GM12878 (cell line): ENCODE measurements around the gene MYADM. TPM values are rescaled to one million over a fixed set of nuclear protein-coding genes. Genes with fewer than 3 reads are reported as not detected.

Experiments used
- ATAC-seq: fragments of 200-7000 bp; cut with Tn5 transposase; 3 replicates; pipeline ENCODE4 v1.9.1; 2020; ENCODE audit warnings: mild to moderate bottlenecking, moderate library complexity
- BruUV-seq: library from RNA; stranded (reverse); fragments of 400-500 nt; replicated peaks from 2 replicates; lab custom pipeline; 2021; lab: Mats Ljungman, UMichigan
- CTCF ChIA-PET: fragments of 300-600 bp; sonication (Branson Sonifier 250); formaldehyde crosslinking; extraction: SDS; loops from one replicate; lab custom pipeline; 2021; ENCODE audit warnings: inconsistent platforms; lab: Yijun Ruan, JAX
- POLR2A ChIA-PET: fragments of 350-600 bp; formaldehyde crosslinking; extraction: SDS; loops from one replicate; lab custom pipeline; 2021; ENCODE audit warnings: inconsistent platforms; lab: Charles Lee
- RAD21 ChIA-PET: fragments of 300-600 bp; sonication (Branson Sonifier 250); formaldehyde crosslinking; loops from one replicate; lab custom pipeline; 2023; ENCODE audit warnings: antibody characterized with exemption; ENCODE audit not compliant: unreplicated experiment; lab: Charles Lee
- SMC1A ChIA-PET: fragments of 300-600 bp; sonication (Branson Sonifier 250); formaldehyde crosslinking; loops from one replicate; lab custom pipeline; 2023; ENCODE audit not compliant: unreplicated experiment, uncharacterized antibody; lab: Charles Lee
- DNase-seq: peaks from one replicate; pipeline ENCODE4 v3.0.0-alpha.2; 2011; ENCODE audit warnings: low read depth, low spot score
- FAIRE-seq: peaks from 3 replicates; lab custom pipeline; 2011; peaks lifted over from hg19 to GRCh38; lab: Jason Lieb, UNC
- H2AFZ ChIP-seq: 2 replicates; pipeline ENCODE4 v1.6.0; 2011; ENCODE audit warnings: low read depth, low read length, control low read depth; ENCODE audit not compliant: control insufficient read depth
- H3K27ac ChIP-seq: 2 replicates; pipeline ENCODE4 v1.5.1; 2011; ENCODE audit warnings: control low read depth; ENCODE audit not compliant: control insufficient read depth, insufficient read depth
- H3K27me3 ChIP-seq, 2 experiments: replicated peaks in 1 of 2; 2 replicates each; pipeline versions ENCODE4 v1.6.0 to v1.6.1; 2011; ENCODE audit warnings: low read length in 1 of 2; ENCODE audit not compliant: control insufficient read depth in 2 of 2, insufficient read depth in 2 of 2
- H3K36me3 ChIP-seq, 2 experiments: 2 replicates each; pipeline ENCODE4 v1.5.1; 2011; ENCODE audit warnings: low read length in 1 of 2; ENCODE audit not compliant: control insufficient read depth in 2 of 2, insufficient read depth in 2 of 2
- H3K4me1 ChIP-seq: 2 replicates; pipeline ENCODE4 v1.6.1; 2011; ENCODE audit warnings: mild to moderate bottlenecking, low read length, moderate library complexity, mixed read lengths; ENCODE audit not compliant: control insufficient read depth, insufficient read depth
- H3K4me2 ChIP-seq: 2 replicates; pipeline ENCODE4 v1.6.0; 2011; ENCODE audit warnings: control low read depth; ENCODE audit not compliant: control insufficient read depth, insufficient read depth
- H3K4me3 ChIP-seq: fragments of 200-600 bp; sonication (generic); 2 replicates; pipeline ENCODE4 v1.5.1; 2016
- H3K79me2 ChIP-seq: 2 replicates; pipeline ENCODE4 v1.6.0; 2011; ENCODE audit warnings: low read length; ENCODE audit not compliant: control insufficient read depth, insufficient read depth
- H3K9ac ChIP-seq: 2 replicates; pipeline ENCODE4 v1.8.0; 2011; ENCODE audit warnings: low read length, control low read depth, mixed read lengths; ENCODE audit not compliant: control insufficient read depth, insufficient read depth
- H3K9me3 ChIP-seq: replicated peaks from 3 replicates; pipeline ENCODE4 v1.5.1; 2011; ENCODE audit warnings: mild to moderate bottlenecking, low read length; ENCODE audit not compliant: control insufficient read depth, insufficient read depth
- H4K20me1 ChIP-seq: 2 replicates; pipeline ENCODE4 v1.6.0; 2011; ENCODE audit not compliant: control insufficient read depth, insufficient read depth
- ELK1 ChIP-seq: IDR thresholded peaks from 2 replicates; pipeline ENCODE4 v1.6.1; 2012; ENCODE audit warnings: low read depth, low read length, improper control_type of control experiment
- FOS ChIP-seq: IDR thresholded peaks from 3 replicates; pipeline ENCODE4 v1.6.1; 2011; ENCODE audit warnings: borderline replicate concordance; ENCODE audit not compliant: insufficient read length; ENCODE audit errors: extremely low read depth
- HDAC2 ChIP-seq: fragments of 200-600 bp; sonication (generic); IDR thresholded peaks from 2 replicates; pipeline ENCODE4 v1.6.1; 2017
- LARP7 ChIP-seq: fragments of 450-650 bp; IDR thresholded peaks from 2 replicates; pipeline ENCODE4 v1.6.1; 2017; ENCODE audit warnings: mild to moderate bottlenecking
- NRF1 ChIP-seq: conservative IDR thresholded peaks from 2 replicates; pipeline ENCODE4 v1.6.1; 2011; ENCODE audit warnings: mild to moderate bottlenecking, low read depth, low read length, improper control_type of control experiment
- PAX5 ChIP-seq: IDR thresholded peaks from 2 replicates; pipeline ENCODE4 v1.6.1; 2011; ENCODE audit warnings: low read depth, low read length, borderline replicate concordance
- RUNX3 ChIP-seq: IDR thresholded peaks from 2 replicates; pipeline ENCODE4 v1.6.1; 2012; ENCODE audit warnings: low read length, inconsistent platforms
- SMC3 ChIP-seq: IDR thresholded peaks from 2 replicates; pipeline ENCODE4 v1.6.1; 2011; ENCODE audit warnings: low read length, improper control_type of control experiment, borderline replicate concordance
- SP1 ChIP-seq: IDR thresholded peaks from one replicate; pipeline ENCODE4 v1.6.1; 2011; ENCODE audit warnings: low read depth, low read length
- TARDBP ChIP-seq: IDR thresholded peaks from 2 replicates; pipeline ENCODE4 v1.6.1; 2016; ENCODE audit warnings: borderline replicate concordance
- TCF7 ChIP-seq: IDR thresholded peaks from 2 replicates; pipeline ENCODE4 v1.6.1; 2014; ENCODE audit warnings: antibody characterized with exemption, borderline replicate concordance
- ZBED1 ChIP-seq: IDR thresholded peaks from 2 replicates; pipeline ENCODE4 v1.6.1; 2016; ENCODE audit warnings: borderline replicate concordance
- WGBS: methylation state at CpG from one replicate; pipeline ENCODE4 v1.1.6; 2016; ENCODE audit warnings: low lambda C conversion rate; ENCODE audit not compliant: insufficient replicate concordance, insufficient coverage; ENCODE audit errors: missing lambda C conversion rate; 5-methylcytosine and 5-hydroxymethylcytosine counted together
- in situ Hi-C: fragments of 300-500 bp; cut with MboI; formaldehyde crosslinking; loops from 9 replicates; pipeline ENCODE4 v1.14.3; 2018; ENCODE audit warnings: mixed read lengths
- intact Hi-C: fragments of 100-400 bp; cut with micrococcal nuclease; formaldehyde crosslinking; loops from one replicate; pipeline ENCODE4 v1.14.2; 2022; ENCODE audit not compliant: unreplicated experiment
- polyA plus RNA-seq, 11 experiments: library from polyadenylated mRNA; depleted of rRNA in 4 of 11; unstranded in 6 of 11; stranded (reverse) in 5 of 11; fragments of >200 nt; fragmentation: Nextera tagmentation in 4 of 11; fragmentation: Illumina TruSeq in 1 of 11; extraction: Ambion mirVana in 4 of 11; extraction: Trizol in 1 of 11; gene quantifications; 1 replicate in 1 of 11; 2 replicates in 10 of 11; pipeline versions ENCODE4 v1.2.1 to v1.2.3, GENCODE V29; 2011 to 2016; ENCODE audit warnings: inconsistent platforms in 2 of 11, missing spikeins in 2 of 11, low read depth in 1 of 11
- total RNA-seq, 4 experiments: library from RNA; depleted of rRNA in 3 of 4; stranded (reverse); fragments of >200 nt in 3 of 4; fragmentation: Illumina TruSeq in 1 of 4; extraction: Trizol in 1 of 4; gene quantifications; 2 replicates each; pipeline versions ENCODE4 v1.2.1 to v1.2.3, GENCODE V29; 2013 to 2021
- TF ChIP-seq, protein P1 (sequence below): fragments of 150-350 bp; IDR thresholded peaks from 2 replicates; pipeline ENCODE4 v1.6.1; 2014; ENCODE audit warnings: mild to moderate bottlenecking, low read depth, low read length

MYADM gene
- total and polyA plus RNA-seq, 10 of the 15 experiments (the other 5 are each of a cell fraction or from before 2014, with no cell fraction given), result 0.04 to 0.46 (median 0.10) TPM

DNA sequence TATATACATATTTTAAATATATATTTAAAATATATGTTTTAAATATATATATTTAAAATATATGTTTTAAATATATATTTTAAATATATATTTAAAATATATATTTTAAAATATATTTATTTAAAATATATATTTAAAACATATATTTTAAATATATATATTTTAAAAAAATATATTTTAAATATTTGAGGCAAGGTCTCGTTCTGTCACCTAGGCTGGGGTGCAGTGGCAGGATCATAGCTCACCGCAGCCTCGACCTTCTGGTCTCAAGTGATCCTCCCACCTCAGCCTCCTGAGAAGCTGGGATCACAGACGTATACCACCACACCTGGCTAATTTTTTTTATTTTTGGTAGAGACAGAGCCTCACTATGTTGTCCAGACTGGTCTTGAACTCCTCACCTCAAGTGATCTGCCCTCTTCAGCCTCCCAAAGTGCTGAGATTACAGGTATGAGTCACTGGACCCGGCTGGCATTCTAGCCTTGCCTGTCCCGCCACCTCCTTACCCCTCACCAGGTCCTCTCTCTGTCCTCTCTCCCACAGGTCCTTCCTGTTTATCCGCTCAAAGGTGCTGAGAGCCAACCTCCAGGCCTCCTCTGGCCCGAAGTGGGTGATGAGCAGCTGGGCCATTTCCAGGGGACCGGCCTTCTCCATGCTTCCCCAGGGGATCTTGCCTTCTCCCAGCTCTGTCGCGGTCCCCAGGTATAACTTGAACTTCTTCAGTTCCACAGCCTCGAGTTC is 44.1 kb upstream of the MYADM start:
- TF ChIP-seq HDAC2, result no peak
- no peak for TF ChIP-seq LARP7
- no peak for TF ChIP-seq FOS
- no peak for TF ChIP-seq TARDBP
- TF ChIP-seq SP1, result no peak
- no peak for TF ChIP-seq SMC3
- no peak for TF ChIP-seq NRF1
- no peak for TF ChIP-seq RUNX3
- TF ChIP-seq ZBED1, result no peak
- TF ChIP-seq, protein P1, sequence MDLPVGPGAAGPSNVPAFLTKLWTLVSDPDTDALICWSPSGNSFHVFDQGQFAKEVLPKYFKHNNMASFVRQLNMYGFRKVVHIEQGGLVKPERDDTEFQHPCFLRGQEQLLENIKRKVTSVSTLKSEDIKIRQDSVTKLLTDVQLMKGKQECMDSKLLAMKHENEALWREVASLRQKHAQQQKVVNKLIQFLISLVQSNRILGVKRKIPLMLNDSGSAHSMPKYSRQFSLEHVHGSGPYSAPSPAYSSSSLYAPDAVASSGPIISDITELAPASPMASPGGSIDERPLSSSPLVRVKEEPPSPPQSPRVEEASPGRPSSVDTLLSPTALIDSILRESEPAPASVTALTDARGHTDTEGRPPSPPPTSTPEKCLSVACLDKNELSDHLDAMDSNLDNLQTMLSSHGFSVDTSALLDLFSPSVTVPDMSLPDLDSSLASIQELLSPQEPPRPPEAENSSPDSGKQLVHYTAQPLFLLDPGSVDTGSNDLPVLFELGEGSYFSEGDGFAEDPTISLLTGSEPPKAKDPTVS, result no peak
- TF ChIP-seq PAX5, result no peak
- TF ChIP-seq TCF7, result no peak
- TF ChIP-seq ELK1, result no peak
- Histone ChIP-seq H3K9ac (no peak overlapping the region), H3K79me2 (no peaks in the 10 kb centered on the region), H3K4me3 (no peak overlapping the region), H2AFZ (no peak overlapping the region), H3K36me3 (no peaks in the 10 kb centered on the region), H3K9me3 (no peaks in the 10 kb centered on the region), H3K4me2 (no peak overlapping the region), H3K4me1 (no peaks in the 10 kb centered on the region), H3K27me3 (no peaks in the 10 kb centered on the region), H4K20me1 (no peaks in the 10 kb centered on the region), H3K27ac (no peak overlapping the region)
- SMC1A ChIA-PET, result no interaction called here
- ATAC-seq, result no peak
- POLR2A ChIA-PET, result no interaction called here
- CTCF ChIA-PET, result no interaction called here
- 16% methylated on average over 11 of the region's 12 CpGs for WGBS
- RAD21 ChIA-PET, result no interaction called here
- in situ Hi-C loops, result no loop called here
- no peak for FAIRE-seq
- intact Hi-C loops, result no loop called here
- BruUV-seq, result no TSS peak
- no peak for DNase-seq
